ENCODE measurements around the gene CHCHD6.

DNA sequence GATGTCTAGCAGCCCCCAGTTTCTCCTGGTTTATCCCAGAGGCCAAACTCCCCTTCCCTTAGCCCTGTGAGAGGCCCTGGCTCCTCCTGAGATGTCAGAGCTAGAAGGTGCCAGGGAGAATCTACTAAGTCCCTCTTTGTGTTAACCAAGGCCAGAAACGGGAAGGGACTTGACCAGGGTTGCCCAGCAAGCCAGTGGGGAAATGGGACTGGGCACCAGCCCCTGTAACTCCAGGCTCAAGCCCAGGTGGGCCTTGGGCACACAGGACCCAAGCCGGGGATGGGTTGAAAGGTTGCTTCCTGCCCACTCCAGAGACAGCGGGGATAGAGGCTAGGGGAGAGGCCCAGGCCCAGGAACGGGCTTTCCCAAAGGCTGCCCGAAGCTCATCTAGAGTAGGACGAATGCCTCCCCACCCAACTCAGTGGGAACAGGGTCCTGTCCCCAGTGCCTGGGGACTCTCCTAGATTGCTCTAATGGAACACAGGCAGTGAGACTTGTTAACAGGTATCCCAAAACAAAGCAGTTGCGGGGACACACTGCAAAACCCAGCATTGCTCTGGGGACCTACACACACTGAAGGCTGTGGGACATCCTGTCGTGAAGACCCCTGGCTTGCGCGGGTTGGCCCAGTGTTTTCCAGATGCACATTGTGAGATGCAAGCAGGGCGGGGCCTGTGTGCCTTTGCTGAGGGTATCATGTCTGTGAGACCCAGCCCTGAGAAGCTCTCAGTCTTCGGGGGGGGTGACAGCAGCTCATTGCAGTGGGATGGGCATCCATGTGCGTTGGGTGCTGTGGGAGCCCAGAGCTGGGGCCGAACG, 36.2 kb upstream of the CHCHD6 start:
- TF ChIP-seq, protein P1, sequence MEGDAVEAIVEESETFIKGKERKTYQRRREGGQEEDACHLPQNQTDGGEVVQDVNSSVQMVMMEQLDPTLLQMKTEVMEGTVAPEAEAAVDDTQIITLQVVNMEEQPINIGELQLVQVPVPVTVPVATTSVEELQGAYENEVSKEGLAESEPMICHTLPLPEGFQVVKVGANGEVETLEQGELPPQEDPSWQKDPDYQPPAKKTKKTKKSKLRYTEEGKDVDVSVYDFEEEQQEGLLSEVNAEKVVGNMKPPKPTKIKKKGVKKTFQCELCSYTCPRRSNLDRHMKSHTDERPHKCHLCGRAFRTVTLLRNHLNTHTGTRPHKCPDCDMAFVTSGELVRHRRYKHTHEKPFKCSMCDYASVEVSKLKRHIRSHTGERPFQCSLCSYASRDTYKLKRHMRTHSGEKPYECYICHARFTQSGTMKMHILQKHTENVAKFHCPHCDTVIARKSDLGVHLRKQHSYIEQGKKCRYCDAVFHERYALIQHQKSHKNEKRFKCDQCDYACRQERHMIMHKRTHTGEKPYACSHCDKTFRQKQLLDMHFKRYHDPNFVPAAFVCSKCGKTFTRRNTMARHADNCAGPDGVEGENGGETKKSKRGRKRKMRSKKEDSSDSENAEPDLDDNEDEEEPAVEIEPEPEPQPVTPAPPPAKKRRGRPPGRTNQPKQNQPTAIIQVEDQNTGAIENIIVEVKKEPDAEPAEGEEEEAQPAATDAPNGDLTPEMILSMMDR (conservative IDR thresholded peaks at IDR 0.05), result no peak
- TF ChIP-seq EZH2 (IDR thresholded peaks at IDR 0.05; ENCODE audit: low read depth), result no peak

Measured in PC-9 (cell line).